WERI-Rb-1 (cell line): ENCODE data around the gene TNPO1.

Experiments used
- DNase-seq: peaks from one replicate; pipeline ENCODE4 v3.0.0-alpha.2; 2020
- H3K27ac ChIP-seq: fragments of 250-450 bp; sonication (Bioruptor Pico); 2 replicates; pipeline ENCODE4 v1.5.1; 2020; ENCODE audit warnings: mild to moderate bottlenecking, moderate library complexity
- H3K27me3 ChIP-seq: fragments of 250-450 bp; sonication (Bioruptor Pico); 2 replicates; pipeline ENCODE4 v1.5.1; 2021; ENCODE audit warnings: mild to moderate bottlenecking, low read depth, moderate library complexity; ENCODE audit not compliant: insufficient read depth, severe bottlenecking
- H3K36me3 ChIP-seq: fragments of 250-450 bp; sonication (Bioruptor Pico); 2 replicates; pipeline ENCODE4 v1.5.1; 2020; ENCODE audit warnings: mild to moderate bottlenecking, moderate library complexity
- H3K4me3 ChIP-seq: 2 replicates; pipeline ENCODE4 v1.5.1; 2011; ENCODE audit warnings: low read depth, mild to moderate bottlenecking, control low read depth, low read length
- H3K9me3 ChIP-seq: fragments of 250-450 bp; sonication (Bioruptor Pico); 2 replicates; pipeline ENCODE4 v1.5.1; 2021; ENCODE audit warnings: mild to moderate bottlenecking, moderate library complexity; ENCODE audit not compliant: severe bottlenecking
- TF ChIP-seq, protein P1 (sequence below): IDR thresholded peaks from 2 replicates; pipeline ENCODE4 v1.5.1; 2011; ENCODE audit warnings: low read depth, mild to moderate bottlenecking, control low read depth, inconsistent platforms, low read length

The TNPO1 gene

DNA sequence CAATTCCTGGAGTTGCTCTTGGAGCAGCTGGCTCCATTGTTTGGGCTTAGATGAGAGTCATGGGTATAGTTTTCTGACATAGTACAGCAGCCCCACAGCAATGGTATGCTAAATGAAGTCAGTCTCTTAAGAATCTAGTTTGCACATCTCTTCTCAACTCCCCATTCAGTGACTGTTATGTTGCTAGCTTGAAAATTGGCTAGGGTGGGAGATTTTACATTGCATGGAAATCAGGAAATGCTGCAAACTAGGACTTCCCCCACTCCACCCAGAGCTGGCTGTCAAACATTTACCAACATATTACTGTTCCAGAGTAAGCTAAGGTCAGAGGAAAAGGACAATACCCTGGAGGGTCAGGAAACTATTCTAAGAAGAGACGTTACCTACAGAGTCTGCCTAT, 121.7 kb downstream of the TNPO1 start:
- H3K27ac ChIP-seq, result peak overlapping the region; percentile 28; the same call in 1 of the 2 replicates
- H3K4me3 ChIP-seq, result no peak overlapping the region
- TF ChIP-seq, protein P1, sequence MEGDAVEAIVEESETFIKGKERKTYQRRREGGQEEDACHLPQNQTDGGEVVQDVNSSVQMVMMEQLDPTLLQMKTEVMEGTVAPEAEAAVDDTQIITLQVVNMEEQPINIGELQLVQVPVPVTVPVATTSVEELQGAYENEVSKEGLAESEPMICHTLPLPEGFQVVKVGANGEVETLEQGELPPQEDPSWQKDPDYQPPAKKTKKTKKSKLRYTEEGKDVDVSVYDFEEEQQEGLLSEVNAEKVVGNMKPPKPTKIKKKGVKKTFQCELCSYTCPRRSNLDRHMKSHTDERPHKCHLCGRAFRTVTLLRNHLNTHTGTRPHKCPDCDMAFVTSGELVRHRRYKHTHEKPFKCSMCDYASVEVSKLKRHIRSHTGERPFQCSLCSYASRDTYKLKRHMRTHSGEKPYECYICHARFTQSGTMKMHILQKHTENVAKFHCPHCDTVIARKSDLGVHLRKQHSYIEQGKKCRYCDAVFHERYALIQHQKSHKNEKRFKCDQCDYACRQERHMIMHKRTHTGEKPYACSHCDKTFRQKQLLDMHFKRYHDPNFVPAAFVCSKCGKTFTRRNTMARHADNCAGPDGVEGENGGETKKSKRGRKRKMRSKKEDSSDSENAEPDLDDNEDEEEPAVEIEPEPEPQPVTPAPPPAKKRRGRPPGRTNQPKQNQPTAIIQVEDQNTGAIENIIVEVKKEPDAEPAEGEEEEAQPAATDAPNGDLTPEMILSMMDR, result no peak
- no peaks in the 10 kb centered on the region for H3K9me3 ChIP-seq
- DNase-seq, result no peak
- H3K27me3 ChIP-seq, result no peaks in the 10 kb centered on the region
- no peaks in the 10 kb centered on the region for H3K36me3 ChIP-seq

DNA sequence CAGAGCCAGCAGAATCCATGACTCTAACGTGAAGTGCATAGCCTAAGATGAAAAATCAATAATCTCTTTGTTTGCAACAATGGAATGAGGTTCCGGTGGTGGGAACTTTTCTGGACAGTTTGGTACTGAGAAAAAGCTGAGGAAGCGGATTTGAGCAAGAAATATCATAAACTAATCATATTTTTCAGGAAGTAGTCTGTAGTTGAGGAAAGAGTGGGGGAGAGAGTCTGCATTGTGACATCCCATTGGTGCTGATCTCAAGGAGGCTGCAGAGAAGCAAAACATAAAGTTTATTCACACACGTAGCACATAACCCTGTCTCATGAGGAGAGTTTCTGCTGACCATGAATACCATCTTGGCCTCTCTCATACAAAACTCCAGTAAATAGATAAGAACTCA, 123.6 kb downstream of the TNPO1 start:
- DNase-seq, result no peak
- no peaks in the 10 kb centered on the region for H3K9me3 ChIP-seq
- H3K27me3 ChIP-seq, result no peaks in the 10 kb centered on the region
- TF ChIP-seq, protein P1, result no peak
- no peak overlapping the region for H3K27ac ChIP-seq
- no peak overlapping the region for H3K4me3 ChIP-seq
- no peaks in the 10 kb centered on the region for H3K36me3 ChIP-seq

DNA sequence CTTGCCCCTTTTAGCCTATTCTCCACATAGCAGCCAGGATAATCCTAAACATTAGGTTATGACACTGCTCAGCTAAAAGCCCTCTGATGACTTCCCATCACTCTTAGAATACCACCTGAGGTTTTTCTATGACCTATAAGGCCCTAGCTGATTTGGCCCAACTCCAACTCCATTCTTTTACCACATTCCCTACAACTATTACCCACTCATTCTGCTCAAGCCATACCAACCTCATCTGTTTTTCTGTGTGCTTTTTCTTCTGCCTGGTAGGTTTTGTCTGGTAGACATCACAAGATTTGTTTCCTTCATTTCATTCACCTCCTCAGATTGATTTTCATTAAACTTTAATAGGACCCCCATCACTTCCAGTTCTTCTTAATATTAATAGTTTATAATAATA, 126.8 kb downstream of the TNPO1 start:
- no peak for DNase-seq
- Histone ChIP-seq H3K27me3 (no peaks in the 10 kb centered on the region), H3K4me3 (no peak overlapping the region), H3K27ac (no peak overlapping the region), H3K9me3 (no peaks in the 10 kb centered on the region), H3K36me3 (no peaks in the 10 kb centered on the region)
- TF ChIP-seq, protein P1, result no peak

DNA sequence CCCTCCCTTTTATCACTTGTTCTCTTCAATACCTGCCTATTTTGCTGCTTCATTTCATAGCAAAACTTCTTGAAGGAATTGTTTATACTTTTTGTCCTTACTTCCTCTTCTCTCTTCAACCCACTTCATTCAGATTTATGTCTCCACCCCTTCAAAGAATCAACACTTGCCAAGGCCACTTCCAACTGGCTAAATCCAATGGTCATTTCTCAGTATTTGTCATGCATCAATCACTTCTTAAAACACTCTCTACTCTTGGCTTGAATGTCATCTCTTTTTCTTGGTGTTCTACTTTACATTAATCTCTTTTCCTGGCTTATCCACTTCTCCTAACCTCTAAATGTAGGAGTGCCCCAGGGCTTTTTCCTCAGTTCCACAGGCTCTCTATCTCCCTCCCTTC, 131.0 kb downstream of the TNPO1 start:
- no peaks in the 10 kb centered on the region for H3K36me3 ChIP-seq
- TF ChIP-seq, protein P1, result no peak
- no peak overlapping the region for H3K27ac ChIP-seq
- no peak overlapping the region for H3K4me3 ChIP-seq
- no peaks in the 10 kb centered on the region for H3K9me3 ChIP-seq
- no peak for DNase-seq
- H3K27me3 ChIP-seq, result no peaks in the 10 kb centered on the region

DNA sequence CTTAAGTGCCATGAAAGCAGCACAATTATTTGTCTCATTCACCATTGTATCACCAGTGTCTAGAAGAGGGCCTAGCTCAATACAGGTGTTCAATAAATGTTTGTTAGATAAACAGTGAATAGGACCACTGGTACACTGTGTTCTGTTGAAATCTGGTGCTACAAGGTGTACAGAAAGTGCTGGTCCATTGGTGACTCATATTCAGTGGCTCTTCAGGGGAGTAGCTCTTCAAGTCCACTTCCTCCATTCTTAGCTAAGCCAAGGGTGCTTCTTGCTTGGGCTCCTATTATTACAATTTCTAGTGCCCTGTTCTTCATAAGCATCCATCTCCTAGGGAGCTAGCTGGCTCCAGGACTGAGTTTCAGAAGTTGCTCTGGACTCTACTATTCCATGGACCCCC, 133.0 kb downstream of the TNPO1 start:
- H3K27ac ChIP-seq, result no peak overlapping the region
- H3K27me3 ChIP-seq, result no peaks in the 10 kb centered on the region
- H3K9me3 ChIP-seq, result no peaks in the 10 kb centered on the region
- no peaks in the 10 kb centered on the region for H3K36me3 ChIP-seq
- TF ChIP-seq, protein P1, result no peak
- H3K4me3 ChIP-seq, result no peak overlapping the region
- DNase-seq, result no peak

DNA sequence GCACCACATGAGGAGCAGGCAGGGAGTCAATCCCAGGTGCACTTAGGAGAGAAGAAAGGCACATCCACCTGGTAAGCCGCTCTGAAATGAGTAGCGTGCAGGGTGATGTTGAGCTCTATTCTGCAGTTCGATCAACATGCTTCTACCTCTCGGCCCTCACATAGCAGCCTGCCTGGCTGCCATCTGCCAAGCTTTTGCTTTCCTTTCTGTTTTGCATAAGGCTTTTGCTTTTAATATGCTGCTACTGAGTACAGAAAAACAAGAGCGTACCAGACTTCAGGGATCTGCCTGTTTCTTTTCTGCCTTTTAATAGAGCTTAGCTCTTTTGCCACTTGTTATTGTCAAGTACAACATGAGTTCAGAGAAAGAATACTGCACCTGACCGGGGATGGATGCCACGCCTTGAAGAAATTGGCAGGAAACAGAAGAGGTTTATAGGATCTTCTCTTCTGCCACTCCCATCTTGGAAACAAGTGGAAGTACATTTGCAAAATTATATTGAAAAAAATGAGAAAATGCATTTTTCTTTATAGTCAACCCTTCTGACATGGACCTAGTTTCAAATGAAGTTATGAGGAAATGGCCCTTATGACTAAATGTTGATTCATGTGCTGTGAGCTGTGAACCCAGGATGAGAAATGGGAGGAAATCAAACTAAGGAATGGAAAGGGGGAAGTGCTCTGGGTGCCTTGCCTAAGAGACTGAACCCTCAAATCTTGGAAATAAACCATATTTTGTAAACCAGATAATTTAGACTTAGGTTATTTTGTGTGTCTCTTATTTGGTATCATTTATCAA, 135.4 kb downstream of the TNPO1 start:
- Histone ChIP-seq H3K27ac (no peak overlapping the region), H3K27me3 (no peaks in the 10 kb centered on the region), H3K36me3 (no peaks in the 10 kb centered on the region), H3K4me3 (no peak overlapping the region), H3K9me3 (no peaks in the 10 kb centered on the region)
- no peak for DNase-seq
- TF ChIP-seq, protein P1, result no peak
